Omental fat pad (tissue), 4 donors: ENCODE measurements around the gene DUSP2. TPM values are rescaled to one million over a fixed set of nuclear protein-coding genes. Genes with fewer than 3 reads are reported as not detected.
A peak's percentile ranks its signal among the peaks of the same experiment; 100 is the strongest.

ENCODE experiments used
- ATAC-seq: fragments of 150-250 bp; one replicate; pipeline ENCODE4 v1.9.1; 2016; ENCODE audit warnings: mild to moderate bottlenecking, moderate library complexity; ENCODE audit not compliant: low FRiP score
- DNase-seq: peaks from one replicate; pipeline ENCODE4 v3.0.0-alpha.2; 2019; ENCODE audit warnings: low spot score
- total RNA-seq, 4 donors: library from RNA; depleted of rRNA; stranded (reverse); fragments of >200 nt; gene quantifications; one replicate each; pipeline ENCODE4 v1.1.0, GENCODE V29; 2016
- TF ChIP-seq, protein P1 (sequence below), 3 donors: fragments of 450-650 bp; IDR thresholded peaks; one replicate each; pipeline ENCODE4 v1.5.1; 2016 to 2017; ENCODE audit warnings: antibody characterized with exemption in 3 of 3, mild to moderate bottlenecking in 3 of 3, moderate library complexity in 2 of 3

DUSP2 gene
- total RNA-seq, 4 donors from 2014 or later, result 8.5 to 199 (median 18.8) TPM

DNA sequence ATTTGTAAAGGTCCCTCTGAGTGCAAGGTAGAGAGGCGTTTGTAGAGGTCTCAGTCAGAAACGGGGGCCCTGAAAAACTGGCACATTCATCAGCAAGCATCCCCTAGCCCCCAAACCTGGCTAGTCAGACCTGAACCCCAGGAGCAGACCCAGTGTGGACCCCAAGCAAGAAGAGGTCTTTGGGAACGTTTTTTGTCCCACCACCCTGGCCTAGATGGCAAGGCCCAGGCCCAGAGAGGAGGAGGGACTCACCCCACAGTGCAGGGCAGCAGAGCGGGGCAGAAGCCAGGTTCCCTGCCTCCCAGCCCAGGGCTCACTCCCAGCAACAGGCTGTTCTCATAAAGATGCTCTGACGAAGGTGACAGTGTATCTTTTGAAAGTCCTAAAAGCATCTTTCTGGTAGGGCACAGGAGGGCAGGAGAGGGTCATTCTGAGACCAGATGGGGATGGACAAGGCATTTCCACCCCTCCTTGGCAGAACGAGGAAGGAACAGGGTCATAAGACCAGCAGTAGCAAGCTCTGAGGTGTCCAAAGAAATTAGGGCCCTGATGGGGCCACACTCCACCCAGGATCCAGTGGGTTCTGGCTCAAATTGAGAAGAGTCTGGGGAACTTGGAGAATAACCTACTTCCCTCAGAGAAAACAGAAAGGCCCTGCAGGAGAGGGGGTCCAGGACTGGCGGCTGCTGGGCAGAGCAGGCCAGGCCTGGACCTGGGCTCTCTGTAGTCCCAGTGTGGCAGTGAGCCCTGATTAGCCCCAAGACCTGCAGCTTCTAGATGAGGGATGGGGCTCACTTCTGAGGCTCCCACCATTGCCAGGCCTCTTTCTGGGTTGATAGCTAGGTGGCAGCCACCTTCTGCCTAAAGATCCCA is 47.1 kb downstream of the DUSP2 start:
- TF ChIP-seq, protein P1, sequence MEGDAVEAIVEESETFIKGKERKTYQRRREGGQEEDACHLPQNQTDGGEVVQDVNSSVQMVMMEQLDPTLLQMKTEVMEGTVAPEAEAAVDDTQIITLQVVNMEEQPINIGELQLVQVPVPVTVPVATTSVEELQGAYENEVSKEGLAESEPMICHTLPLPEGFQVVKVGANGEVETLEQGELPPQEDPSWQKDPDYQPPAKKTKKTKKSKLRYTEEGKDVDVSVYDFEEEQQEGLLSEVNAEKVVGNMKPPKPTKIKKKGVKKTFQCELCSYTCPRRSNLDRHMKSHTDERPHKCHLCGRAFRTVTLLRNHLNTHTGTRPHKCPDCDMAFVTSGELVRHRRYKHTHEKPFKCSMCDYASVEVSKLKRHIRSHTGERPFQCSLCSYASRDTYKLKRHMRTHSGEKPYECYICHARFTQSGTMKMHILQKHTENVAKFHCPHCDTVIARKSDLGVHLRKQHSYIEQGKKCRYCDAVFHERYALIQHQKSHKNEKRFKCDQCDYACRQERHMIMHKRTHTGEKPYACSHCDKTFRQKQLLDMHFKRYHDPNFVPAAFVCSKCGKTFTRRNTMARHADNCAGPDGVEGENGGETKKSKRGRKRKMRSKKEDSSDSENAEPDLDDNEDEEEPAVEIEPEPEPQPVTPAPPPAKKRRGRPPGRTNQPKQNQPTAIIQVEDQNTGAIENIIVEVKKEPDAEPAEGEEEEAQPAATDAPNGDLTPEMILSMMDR (IDR thresholded peaks at IDR 0.05), result no peak
- DNase-seq, result peak; percentile 13
- no peak for ATAC-seq

DNA sequence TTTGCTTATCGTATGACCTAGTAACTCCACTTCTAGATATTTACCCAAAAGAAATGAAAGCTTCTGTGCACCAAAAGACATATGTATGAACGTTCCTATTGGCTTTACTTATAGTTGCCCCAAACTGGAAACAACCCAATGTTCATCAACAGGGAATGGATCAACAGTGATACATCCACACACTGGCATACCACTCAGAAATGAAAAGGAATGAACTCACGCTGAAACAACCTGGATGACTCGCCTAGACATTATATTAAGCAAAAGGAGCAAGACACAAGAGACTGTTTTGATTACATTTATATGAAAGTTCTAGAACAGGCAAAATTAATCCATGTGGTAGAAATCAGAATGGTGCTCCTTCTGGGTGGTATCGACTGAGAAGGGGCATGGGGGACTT is 47.8 kb downstream of the DUSP2 start:
- DNase-seq, result no peak
- TF ChIP-seq, protein P1 (IDR thresholded peaks at IDR 0.05), result no peak
- no peak for ATAC-seq

DNA sequence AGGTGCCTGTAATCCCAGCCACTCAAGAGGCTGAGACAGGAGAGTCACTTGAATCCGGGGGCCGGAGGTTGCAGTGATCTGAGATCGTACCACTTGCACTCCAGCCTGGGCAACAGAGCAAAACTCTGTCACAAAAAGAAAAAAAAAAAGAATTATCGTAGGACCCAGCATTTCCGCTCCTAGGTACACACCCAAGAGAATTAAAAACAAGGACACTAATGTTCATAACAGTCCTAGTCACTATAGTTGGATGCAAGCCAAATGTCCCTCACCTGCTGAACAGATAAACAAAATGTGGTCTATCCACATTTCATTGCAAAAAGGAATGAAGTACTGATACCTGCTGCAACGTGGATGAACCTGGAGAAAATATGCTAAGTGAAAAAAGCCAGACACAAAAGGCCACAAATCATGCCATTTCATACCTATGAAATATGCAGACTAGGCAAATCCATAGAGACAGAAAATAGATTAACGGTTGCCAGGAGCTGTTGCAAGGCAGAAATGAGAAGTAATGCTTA is 50.1 kb downstream of the DUSP2 start:
- ATAC-seq (no peak), DNase-seq (no peak)
- TF ChIP-seq, protein P1 (IDR thresholded peaks at IDR 0.05), result no peak

DNA sequence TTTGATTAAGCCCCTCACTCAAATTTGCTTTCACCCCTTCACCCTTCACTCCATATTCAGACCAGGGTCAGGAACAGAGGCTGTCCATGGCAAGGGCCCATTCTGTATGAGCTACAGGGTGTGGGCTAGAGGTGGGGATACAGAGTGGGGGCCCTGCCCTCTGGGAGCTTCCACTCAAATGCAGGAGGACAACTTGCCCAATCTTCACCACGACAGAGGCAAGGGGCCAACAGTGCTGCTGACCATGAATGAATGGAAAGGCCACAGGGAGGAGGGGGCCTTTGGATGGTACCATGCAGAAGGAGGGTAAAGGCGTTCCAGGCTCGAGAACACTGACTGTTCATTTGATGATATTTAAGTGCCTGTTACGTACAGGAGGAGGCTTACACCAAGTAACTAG is 51.7 kb downstream of the DUSP2 start:
- DNase-seq (no peak), ATAC-seq (no peak)
- TF ChIP-seq, protein P1 (IDR thresholded peaks at IDR 0.05), result no peak

Other genes starting within 250 kb of the DUSP2 start
- gene ANKRD36C, start 153.6 kb downstream of the DUSP2 start, total RNA-seq, result 10 to 100 TPM; 24.0 to 71.9 (median 27.1) TPM
- 10 to 100 TPM in 2 of 4 donors, 1 to 10 TPM in 2; 4.3 to 17.2 (median 11.4) TPM for gene GPAT2, start 110.5 kb downstream of the DUSP2 start, total RNA-seq
- gene ADRA2B, start 28.9 kb downstream of the DUSP2 start, total RNA-seq, result 1 to 10 TPM in 3 of 4 donors, under 1 TPM in 1; 0.63 to 9.8 (median 2.6) TPM
- 1 to 10 TPM in 1 of 4 donors, under 1 TPM in 1, not detected in 2; 0.84 to 3.3 TPM for gene ASTL, start 6.9 kb downstream of the DUSP2 start, total RNA-seq
- 100 to 1,000 TPM; 116 to 149 (median 125) TPM for gene STARD7, start 63.4 kb upstream of the DUSP2 start, total RNA-seq
- gene TMEM127, start 120.6 kb upstream of the DUSP2 start, total RNA-seq, result 10 to 100 TPM; 34.5 to 52.1 (median 43.2) TPM
- gene CIAO1, start 120.8 kb upstream of the DUSP2 start, total RNA-seq, result 100 to 1,000 TPM in 3 of 4 donors, 10 to 100 TPM in 1; 80.9 to 117 (median 105) TPM
- 10 to 100 TPM; 64.8 to 97.7 (median 84.3) TPM for gene SNRNP200, start 160.1 kb upstream of the DUSP2 start, total RNA-seq
- gene ITPRIPL1, start 179.9 kb upstream of the DUSP2 start, total RNA-seq, result 1 to 10 TPM; 4.8 to 7.6 (median 6.6) TPM
- gene NCAPH, start 190.3 kb upstream of the DUSP2 start, total RNA-seq, result 1 to 10 TPM in 2 of 4 donors, under 1 TPM in 2; 0.65 to 3.2 (median 2.0) TPM